Gastroesophageal sphincter (tissue), 4 donors: ENCODE measurements around the gene PRR15. TPM values are rescaled to one million over a fixed set of nuclear protein-coding genes. Genes with fewer than 3 reads are reported as not detected.

ENCODE experiments used
- ATAC-seq: fragments of 150-250 bp; one replicate; pipeline ENCODE4 v1.9.1; 2016; ENCODE audit warnings: mild to moderate bottlenecking, moderate library complexity
- H3K27ac ChIP-seq, 4 donors: fragments of 200-600 bp; sonication (generic) in 3 of 4; 1 replicate in 3 of 4; 2 replicates in 1 of 4; pipeline ENCODE4 v1.5.1; 2016 to 2019
- H3K27me3 ChIP-seq: fragments of 200-600 bp; sonication (generic); one replicate; pipeline ENCODE4 v1.5.1; 2019
- H3K36me3 ChIP-seq, 2 donors: fragments of 200-600 bp; sonication (generic); one replicate each; pipeline ENCODE4 v1.5.1; 2019; ENCODE audit warnings: control low read depth in 1 of 2
- H3K4me1 ChIP-seq, 3 donors: fragments of 200-600 bp; sonication (generic); 1 replicate in 2 of 3; 2 replicates in 1 of 3; pipeline ENCODE4 v1.5.1; 2016 to 2019; ENCODE audit warnings: control low read depth in 2 of 3
- H3K4me3 ChIP-seq, 2 donors: fragments of 200-600 bp; sonication (generic); one replicate each; pipeline ENCODE4 v1.5.1; 2019; ENCODE audit warnings: mild to moderate bottlenecking in 1 of 2, moderate library complexity in 1 of 2
- H3K9me3 ChIP-seq, 3 donors: fragments of 200-600 bp; sonication (generic); one replicate each; pipeline ENCODE4 v1.5.1; 2017 to 2019; ENCODE audit warnings: control low read depth in 2 of 3
- EP300 ChIP-seq: sonication (generic); formaldehyde crosslinking; IDR thresholded peaks from one replicate; pipeline ENCODE4 v1.6.1; 2017; ENCODE audit warnings: antibody characterized with exemption, mild to moderate bottlenecking
- POLR2A ChIP-seq, 2 donors: fragments of 450-650 bp; IDR thresholded peaks; one replicate each; pipeline ENCODE4 v1.6.1; 2017; ENCODE audit warnings: antibody characterized with exemption in 2 of 2, mild to moderate bottlenecking in 2 of 2, moderate library complexity in 1 of 2
- POLR2AphosphoS5 ChIP-seq: sonication (generic); formaldehyde crosslinking; IDR thresholded peaks from one replicate; pipeline ENCODE4 v1.6.1; 2017; ENCODE audit warnings: antibody characterized with exemption
- WGBS, 2 donors: methylation state at CpG; one replicate each; pipeline ENCODE4 v1.1.5; 2018; ENCODE audit warnings: low coverage in 1 of 2; 5-methylcytosine and 5-hydroxymethylcytosine counted together
- total RNA-seq, 4 donors: library from RNA; depleted of rRNA; stranded (reverse); fragments of >200 nt; gene quantifications; one replicate each; pipeline ENCODE4 v1.1.0, GENCODE V29; 2016
- TF ChIP-seq, protein P1 (sequence below), 4 experiments: fragments of 200-600 bp in 2 of 4; fragments of 450-650 bp in 2 of 4; sonication (generic) in 1 of 4; IDR thresholded peaks; one replicate each; pipeline ENCODE4 v1.5.1; 2017 to 2019; ENCODE audit warnings: antibody characterized with exemption in 4 of 4, mild to moderate bottlenecking in 2 of 4, moderate library complexity in 2 of 4

The PRR15 gene
- total RNA-seq, 4 donors from 2014 or later: 0.35 TPM; not detected in 3

GRCh38 chr7:29564496-29565223 lies 1.0 kb downstream of the PRR15 start:
- H3K9me3 ChIP-seq: no peaks in the 10 kb centered on the region
- peaks cover 84% of the 10 kb centered on the region for H3K27me3 ChIP-seq
- WGBS, 2 donors: 0 to 2% methylated on average over 8 to 14 of the region's 48 CpGs
- peak overlapping the region; percentile 26 to 58 for H3K4me3 ChIP-seq
- TF ChIP-seq POLR2AphosphoS5 (no peak), EP300 (no peak), POLR2A (IDR thresholded peaks at IDR 0.05) (no peak)
- TF ChIP-seq, protein P1, sequence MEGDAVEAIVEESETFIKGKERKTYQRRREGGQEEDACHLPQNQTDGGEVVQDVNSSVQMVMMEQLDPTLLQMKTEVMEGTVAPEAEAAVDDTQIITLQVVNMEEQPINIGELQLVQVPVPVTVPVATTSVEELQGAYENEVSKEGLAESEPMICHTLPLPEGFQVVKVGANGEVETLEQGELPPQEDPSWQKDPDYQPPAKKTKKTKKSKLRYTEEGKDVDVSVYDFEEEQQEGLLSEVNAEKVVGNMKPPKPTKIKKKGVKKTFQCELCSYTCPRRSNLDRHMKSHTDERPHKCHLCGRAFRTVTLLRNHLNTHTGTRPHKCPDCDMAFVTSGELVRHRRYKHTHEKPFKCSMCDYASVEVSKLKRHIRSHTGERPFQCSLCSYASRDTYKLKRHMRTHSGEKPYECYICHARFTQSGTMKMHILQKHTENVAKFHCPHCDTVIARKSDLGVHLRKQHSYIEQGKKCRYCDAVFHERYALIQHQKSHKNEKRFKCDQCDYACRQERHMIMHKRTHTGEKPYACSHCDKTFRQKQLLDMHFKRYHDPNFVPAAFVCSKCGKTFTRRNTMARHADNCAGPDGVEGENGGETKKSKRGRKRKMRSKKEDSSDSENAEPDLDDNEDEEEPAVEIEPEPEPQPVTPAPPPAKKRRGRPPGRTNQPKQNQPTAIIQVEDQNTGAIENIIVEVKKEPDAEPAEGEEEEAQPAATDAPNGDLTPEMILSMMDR (IDR thresholded peaks at IDR 0.05): no peak
- ATAC-seq: peak; percentile 70
- H3K27ac ChIP-seq: peak overlapping the region in 1 of 4 donors; percentile 38
- no peaks in the 10 kb centered on the region for H3K36me3 ChIP-seq
- H3K4me1 ChIP-seq: peaks cover 0 to 43% (median 15%) of the 10 kb centered on the region in 3 donors

GRCh38 chr7:29565224-29565630 lies 1.6 kb downstream of the PRR15 start:
- ATAC-seq: peak; percentile 8
- TF ChIP-seq POLR2A (IDR thresholded peaks at IDR 0.05): no peak
- TF ChIP-seq POLR2AphosphoS5: no peak
- TF ChIP-seq EP300: no peak
- TF ChIP-seq, protein P1 (IDR thresholded peaks at IDR 0.05): no peak
- H3K9me3 ChIP-seq: no peaks in the 10 kb centered on the region
- no peaks in the 10 kb centered on the region for H3K36me3 ChIP-seq
- WGBS, 2 donors: 5 to 6% methylated on average over 6 to 8 of the region's 10 CpGs
- peak overlapping the region; percentile 26 to 58 for H3K4me3 ChIP-seq
- peaks cover 0 to 43% (median 15%) of the 10 kb centered on the region in 3 donors for H3K4me1 ChIP-seq
- H3K27me3 ChIP-seq: peaks cover 78% of the 10 kb centered on the region
- peak overlapping the region in 1 of 4 donors; percentile 38 for H3K27ac ChIP-seq

GRCh38 chr7:29565634-29565981 lies 2.0 kb downstream of the PRR15 start:
- TF ChIP-seq POLR2AphosphoS5 (no peak), POLR2A (IDR thresholded peaks at IDR 0.05) (no peak), EP300 (no peak)
- TF ChIP-seq, protein P1 (IDR thresholded peaks at IDR 0.05): no peak
- peaks cover 78% of the 10 kb centered on the region for H3K27me3 ChIP-seq
- WGBS, 2 donors: 15 to 31% methylated on average over 5 to 8 of the region's 13 CpGs
- ATAC-seq: no peak
- peak overlapping the region in 1 of 2 donors; percentile 58 for H3K4me3 ChIP-seq
- peaks cover 0 to 43% (median 15%) of the 10 kb centered on the region in 3 donors for H3K4me1 ChIP-seq
- no peak overlapping the region for H3K27ac ChIP-seq
- no peaks in the 10 kb centered on the region for H3K36me3 ChIP-seq
- no peaks in the 10 kb centered on the region for H3K9me3 ChIP-seq

GRCh38 chr7:29565982-29566746 lies 2.5 kb downstream of the PRR15 start:
- H3K4me3 ChIP-seq: peak overlapping the region; percentile 26 to 58
- H3K27me3 ChIP-seq: peaks cover 73% of the 10 kb centered on the region
- WGBS, 2 donors: 0 to 6% methylated on average over 2 to 7 of the region's 56 CpGs
- no peaks in the 10 kb centered on the region for H3K9me3 ChIP-seq
- ATAC-seq: peak; percentile 29
- H3K4me1 ChIP-seq: peaks cover 0 to 43% (median 15%) of the 10 kb centered on the region in 3 donors
- H3K36me3 ChIP-seq: no peaks in the 10 kb centered on the region
- TF ChIP-seq, protein P1 (IDR thresholded peaks at IDR 0.05): no peak
- TF ChIP-seq POLR2A (IDR thresholded peaks at IDR 0.05): no peak
- no peak for TF ChIP-seq EP300
- TF ChIP-seq POLR2AphosphoS5: no peak
- H3K27ac ChIP-seq: no peak overlapping the region
